Effector CD8-positive, alpha-beta T cell (primary cell): Measurements from ENCODE around the gene SDK1.

ENCODE experiments used
- DNase-seq: peaks from one replicate; lab custom pipeline; 2025; lab: John Stamatoyannopoulos, UW

SDK1 gene

DNA sequence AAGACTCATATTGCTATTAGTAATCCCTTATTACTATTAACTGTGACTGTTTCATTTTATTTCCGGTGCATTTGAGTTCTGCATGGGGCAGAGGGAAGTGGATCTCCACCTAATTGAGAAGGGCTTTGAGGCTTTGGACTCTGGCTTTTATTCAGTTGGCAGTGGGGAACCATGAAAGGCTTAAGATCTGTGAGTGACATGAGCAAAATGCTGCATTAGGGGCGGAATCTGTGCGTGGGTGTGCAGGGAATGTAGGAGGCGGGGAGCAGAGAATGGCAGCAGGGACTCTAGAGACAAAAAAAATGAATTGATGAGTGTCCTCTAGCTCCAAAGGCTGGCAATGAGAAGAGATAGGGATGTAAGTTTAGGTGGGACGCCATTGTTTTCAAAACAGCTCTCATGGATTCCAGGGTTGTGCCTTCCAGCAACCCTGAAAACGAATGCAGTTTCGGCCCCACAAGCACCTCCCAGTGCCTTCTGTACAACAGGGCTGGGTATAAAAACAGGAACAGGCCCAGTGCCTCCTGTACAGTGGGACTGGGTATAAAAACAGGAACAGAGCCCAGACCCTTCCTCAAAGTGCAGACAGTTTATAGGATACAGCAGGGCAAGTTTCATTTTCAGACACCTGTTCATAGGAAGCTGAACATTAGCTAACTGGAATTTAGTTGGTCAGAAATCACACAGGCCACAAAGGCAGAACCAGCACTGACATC is 717.7 kb downstream of the SDK1 start:
- no peak for DNase-seq

DNA sequence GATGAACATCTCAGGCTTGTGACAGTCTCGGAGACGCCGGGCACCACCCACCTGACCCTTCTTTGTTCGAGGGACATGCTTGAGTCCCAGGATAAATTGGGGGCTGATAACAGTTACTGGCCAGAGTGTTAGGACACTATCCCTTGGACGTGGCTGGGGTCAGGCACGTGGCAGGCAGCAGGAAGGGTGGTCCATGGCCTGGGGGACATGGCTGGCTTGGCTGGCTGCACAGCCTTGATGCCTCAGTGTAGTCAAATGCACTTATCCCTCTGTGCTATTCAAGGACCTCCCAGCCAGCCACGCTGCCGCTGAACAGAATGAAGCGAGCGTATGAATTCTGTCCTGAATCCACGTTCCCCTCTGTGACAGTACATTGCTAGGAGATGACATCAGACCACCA is 719.0 kb downstream of the SDK1 start:
- DNase-seq, result no peak

DNA sequence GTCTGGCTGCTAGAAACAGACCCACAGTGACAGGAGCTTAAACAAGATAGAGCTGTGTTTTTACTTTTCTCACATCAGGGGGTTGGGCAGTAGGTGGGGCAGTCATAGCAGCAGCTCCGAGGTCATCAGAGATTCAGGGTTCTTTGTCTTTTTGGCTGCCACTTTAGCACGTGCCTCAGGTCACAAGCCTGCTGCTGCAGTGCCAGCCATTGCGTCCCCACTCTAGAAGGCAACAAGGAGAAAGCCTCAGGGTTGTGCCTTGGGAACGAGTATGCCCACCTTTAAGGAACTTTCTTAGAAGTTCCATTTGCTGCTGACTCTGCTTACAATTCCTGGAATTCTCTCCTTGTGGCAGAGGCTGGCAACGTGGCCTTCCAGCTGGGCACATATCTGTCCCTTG is 720.4 kb downstream of the SDK1 start:
- no peak for DNase-seq

DNA sequence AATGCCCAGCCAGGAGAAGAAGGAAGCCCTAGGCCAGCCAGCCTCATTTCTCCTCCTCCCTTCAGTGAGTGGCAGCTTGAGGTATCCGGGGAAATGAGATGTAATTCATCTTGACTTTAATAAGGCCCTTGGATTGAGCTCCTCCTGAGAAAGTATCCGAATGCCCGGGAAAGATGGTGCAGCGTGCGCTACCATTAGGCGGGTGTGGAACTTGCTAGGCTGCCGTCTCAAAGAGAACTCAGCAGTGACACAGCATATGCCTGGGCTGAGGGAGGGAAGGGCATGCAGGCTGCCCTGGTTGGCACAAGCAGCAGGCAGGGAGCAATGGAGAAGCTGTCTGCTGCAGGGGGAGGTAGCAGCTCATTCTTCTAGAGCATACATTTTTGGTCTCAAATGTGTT is 721.2 kb downstream of the SDK1 start:
- DNase-seq, result no peak

DNA sequence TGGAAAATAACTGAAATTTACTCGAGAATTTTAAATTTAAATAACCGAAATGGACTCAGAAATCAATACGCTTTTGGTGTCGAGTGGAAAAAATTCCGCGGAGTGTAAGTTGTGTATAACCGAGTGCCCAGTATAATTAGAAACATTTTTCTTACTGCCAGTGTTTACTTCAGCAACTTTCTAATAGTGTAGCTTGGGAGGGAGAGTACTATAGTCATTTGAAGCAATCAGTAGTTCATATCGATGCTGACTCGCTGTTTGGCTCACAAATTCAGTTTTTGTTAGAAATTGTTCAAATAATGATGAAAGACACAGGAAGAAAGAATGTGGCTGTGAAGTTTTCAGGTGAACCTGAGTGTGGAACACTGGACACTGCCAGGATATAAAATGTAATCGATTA is 722.5 kb downstream of the SDK1 start:
- no peak for DNase-seq

DNA sequence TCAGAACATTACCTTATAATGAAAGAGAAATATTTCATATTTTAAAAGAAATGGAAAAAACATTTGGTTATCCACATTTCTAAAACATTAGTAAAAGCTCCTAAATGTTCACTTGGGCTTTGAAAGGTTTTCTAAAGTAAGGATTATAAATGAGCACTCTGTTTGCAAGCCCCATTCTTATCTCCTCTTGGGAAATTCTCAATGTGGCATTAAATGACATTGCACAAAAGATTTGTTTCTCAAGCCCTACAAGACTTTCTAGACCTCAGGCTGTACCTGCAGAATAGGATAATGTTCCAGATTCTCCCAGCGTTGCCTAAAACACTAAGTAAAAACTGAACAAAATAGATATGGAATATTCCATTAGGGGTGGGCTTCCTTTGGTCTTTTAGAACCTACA is 723.1 kb downstream of the SDK1 start:
- DNase-seq, result no peak

DNA sequence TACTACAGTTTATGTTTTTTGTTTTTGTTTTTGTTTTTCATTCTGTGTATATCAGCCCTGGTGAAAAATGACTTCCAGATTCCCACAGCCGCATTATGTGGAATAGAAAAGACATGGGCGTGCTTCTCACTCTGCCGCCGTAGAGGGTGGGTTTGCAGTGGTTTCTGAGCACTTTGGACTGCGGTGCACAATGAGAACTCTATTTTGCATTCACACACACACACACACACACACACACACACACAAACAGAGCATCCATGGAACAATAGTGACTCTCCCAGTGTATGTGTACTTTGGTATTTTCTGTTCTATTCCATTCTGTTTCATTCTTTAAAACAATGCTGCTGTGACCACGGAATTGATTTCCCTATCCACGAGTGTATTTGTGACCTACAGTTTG is 723.8 kb downstream of the SDK1 start:
- DNase-seq, result no peak

DNA sequence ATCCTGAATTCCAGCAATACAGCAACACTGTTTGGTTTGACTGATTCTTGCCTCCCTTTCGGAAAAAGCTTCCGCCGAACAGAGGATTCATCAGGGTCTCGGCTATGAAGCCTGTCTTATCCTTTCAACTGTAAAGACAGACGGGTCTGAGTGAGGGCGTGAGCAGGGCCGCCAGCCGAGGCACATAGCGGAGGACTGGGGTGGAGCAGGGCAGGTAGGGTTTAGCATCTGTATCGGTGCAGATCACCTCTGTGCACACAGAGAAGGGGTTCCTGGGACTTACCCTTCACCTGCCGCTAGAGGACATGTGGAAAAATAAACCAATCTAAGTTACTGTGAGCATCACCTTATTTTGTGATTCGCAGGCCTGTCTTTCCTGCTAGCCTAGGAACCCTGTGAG is 724.2 kb downstream of the SDK1 start:
- DNase-seq, result no peak

DNA sequence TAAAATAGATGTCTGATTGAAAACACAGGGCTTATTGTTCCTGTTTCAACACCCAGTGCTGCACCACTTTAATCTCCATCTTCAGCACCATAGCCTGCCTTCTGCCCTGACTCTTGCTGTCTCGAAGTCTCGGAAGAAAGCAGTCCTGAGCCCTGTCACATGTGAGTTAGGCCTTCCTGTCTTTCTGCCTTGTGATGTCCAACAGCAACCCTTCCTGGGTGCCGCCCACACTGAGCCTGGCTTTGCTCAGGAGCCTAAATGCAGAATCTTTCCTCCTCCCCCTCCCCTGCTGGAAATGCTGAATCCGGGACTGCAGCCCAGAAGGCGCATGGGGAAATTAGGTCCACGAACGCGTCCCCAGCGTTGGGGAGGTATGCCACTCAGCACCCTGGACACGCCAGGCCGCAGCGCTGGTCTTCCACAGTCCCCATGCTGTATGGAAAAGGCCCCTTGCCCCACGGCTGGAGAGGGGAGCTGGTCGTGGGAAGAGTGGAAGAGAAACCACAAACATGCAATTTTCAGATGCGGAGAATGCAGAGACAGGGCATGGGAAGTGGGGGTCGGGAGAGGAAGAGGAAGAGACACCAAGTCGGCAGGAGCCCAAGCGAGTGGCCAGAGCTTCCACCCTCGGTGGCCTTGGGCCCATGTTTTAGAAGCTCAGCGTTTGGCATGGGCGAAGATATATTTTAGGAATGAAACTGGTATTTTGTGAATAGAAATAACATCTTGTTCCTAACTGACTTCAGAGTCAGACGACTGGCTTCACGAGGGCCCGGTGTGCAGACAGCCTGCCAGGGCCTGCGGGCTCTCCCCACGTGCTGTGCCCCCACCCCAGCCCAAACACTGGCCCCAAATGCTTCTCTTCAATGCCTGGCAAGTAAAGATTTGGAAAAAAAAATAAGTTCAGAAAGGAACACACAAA is 724.9 kb downstream of the SDK1 start:
- DNase-seq, result no peak

DNA sequence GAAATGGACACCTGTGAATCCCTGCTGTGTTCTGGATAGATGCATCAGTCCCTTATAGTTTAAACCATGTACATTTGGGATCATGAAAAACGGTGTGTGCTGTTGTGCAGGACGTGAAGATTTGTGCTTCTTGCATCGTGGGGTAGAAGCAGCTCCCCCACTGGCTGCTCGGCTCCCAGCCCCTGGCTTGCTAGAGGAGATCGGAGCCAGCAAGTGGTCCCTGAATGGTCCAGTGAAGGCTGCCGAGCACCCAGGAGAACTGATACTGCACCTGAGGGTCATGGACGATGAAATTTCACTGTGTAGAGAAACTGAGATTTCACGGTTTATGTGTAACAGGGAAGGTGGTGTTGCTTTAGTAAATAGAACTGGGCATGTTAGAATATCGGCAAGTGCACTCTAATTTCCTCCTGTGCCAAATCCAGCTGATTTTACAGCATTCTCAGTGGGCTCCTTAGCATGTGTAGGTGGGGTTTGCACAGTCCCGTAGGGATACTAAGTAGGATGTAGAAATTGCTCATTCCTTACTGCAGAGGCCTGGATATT is 726.0 kb downstream of the SDK1 start:
- DNase-seq, result no peak

DNA sequence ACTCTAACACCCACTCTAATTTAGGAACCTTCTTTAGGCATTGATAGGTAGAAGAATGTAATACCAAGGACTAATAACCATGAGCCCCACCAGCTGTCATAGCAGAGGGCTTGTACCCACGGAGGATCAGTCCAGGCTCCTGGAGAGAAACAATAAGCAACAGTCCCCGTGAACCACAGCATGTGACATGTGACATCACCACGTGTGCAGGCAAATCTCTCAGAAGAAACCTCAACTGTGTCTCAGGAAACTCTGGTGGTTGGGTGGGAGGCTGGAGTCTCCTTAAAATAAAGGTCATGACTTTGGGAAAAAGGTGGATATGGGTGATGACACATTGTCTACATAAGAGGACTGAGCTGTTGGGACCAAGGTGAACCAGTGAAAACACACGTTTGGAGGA is 727.2 kb downstream of the SDK1 start:
- no peak for DNase-seq

DNA sequence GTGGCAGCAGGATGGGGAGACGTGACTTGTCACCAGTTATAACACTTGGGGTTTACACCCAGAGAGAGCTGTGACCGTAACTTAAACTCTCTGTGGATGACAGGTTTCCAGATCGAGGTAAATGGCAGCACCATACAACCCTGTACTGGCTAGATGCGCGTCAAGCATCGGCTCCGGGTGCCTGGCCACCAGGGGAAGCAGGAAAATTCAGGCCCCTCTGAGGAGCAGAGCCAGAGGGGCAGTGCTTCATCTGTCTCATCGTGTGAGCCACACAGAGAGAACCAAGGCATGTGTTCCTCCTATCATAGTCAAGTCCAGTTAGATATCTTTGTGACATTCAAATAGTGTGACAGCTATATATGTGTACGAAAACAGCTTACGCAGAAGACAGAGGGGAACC is 728.9 kb downstream of the SDK1 start:
- no peak for DNase-seq

DNA sequence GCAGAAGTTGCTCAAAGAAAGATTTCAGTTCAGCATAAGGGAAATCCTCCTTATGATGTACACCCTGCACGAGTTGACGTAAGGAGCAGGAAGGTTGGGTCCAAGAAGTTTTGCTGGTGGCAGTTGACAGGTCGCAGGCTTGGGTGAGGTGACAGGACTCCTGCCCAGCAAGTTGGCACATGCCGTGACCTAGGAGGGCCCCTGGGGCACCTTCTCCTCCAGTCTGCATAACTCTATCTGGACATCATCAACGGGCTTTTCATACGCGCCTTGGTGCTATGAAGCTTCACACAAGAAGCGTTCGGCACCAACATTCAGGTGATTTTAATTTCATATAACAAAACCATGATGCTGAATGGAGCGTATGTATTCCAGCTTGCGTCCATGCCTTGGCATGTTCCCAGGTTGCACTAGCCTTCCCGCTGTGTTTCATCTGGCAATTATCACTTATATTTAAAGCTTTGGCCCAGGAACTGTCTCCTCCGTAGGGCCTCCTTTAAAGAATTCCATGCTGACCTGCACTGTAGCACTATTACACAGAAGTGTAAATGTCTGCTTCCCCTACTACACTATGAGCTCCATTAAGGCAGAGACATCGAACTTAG is 729.4 kb downstream of the SDK1 start:
- no peak for DNase-seq

DNA sequence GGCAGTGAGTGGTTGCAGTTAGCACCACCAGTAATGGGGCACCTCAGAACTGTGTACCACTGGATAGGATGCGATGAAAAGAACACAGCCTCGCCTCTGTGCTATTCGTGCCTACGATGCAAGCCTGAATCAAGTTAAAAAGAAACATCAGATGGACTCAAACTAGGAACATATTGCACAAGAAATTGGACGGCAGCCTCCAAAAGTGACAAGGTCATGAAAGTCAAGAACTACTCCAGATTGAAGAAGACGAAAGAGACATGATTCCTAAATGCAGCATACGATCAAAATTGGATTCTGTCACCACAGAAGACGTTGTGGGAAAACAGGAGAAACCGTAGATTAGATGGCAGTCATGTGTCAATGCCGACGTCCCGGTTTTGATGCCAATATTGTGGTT is 732.9 kb downstream of the SDK1 start:
- no peak for DNase-seq

DNA sequence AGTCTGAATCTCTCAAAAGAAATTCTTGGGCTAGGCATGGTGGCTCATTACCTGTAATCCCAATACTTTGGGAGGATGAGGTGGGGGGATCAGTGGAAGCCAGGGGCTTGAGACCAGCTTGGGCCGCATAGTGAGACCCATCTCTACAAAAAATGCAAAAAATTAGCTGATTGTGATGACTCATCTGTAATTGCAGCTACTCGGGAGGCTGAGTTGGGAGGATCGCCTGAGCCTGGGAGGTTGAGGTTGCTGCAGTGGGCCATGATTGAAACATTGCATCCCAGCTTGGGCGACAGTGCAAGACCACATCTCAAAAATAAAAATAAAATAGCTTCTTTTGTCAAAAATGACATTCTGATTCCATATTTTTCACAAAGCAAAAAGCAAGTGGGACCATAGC is 736.3 kb downstream of the SDK1 start:
- no peak for DNase-seq

DNA sequence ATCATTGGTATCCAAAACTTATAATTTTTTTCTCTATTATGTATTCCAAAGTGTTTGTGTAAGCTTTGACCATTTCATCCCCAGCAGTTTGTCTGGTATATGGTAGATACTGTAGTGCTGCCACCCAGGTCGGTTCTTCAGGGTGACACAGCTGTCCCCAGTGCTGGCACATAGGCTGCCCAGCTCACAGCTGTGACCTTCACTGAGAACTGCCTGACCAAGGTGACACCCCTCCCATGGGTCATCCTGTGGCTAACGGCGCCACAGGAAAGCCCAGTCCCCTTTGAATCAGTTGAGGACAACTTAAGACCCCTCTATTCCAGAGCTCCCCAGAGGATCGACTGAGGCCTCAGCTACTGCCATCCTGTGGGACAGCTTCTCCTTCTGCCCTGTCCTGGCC is 736.8 kb downstream of the SDK1 start:
- DNase-seq, result no peak

DNA sequence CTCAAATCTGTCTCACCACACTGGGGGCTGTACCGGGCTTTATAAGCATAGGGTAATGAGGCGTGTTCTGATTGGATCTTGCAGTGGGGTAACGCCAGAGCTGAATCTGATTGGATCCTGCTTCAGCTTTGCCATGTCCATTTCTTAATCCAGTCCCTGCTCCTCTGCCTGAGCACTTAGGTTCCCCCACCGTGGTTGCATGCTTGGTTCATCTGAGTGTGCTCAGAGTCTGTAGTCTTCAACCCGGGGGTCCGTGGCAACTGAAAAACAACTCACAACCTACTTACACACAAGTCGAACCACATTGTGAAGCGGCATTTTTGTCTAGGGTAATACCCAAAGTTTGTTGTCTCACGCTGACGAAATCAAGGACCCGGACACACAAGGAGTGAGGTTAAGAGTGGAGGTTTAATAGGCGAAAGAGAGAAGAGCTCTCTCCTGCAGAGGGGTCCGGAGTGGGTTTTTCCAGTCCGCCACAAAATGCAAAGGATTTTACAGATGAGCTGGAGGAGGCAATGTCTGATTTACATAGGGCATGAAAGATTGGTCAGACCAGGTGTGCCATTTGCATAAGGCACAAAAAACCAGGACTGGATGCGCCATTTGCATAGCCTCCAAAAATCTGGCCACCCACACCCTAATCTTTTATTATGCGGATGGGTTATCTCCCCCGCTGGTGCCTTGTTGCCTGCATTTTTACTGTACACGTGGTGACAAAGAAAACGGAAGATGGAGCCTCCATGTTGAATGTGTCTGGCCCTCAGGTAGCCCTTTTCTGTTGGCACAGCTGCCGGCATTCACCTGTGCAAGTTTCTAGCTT is 739.3 kb downstream of the SDK1 start:
- no peak for DNase-seq

DNA sequence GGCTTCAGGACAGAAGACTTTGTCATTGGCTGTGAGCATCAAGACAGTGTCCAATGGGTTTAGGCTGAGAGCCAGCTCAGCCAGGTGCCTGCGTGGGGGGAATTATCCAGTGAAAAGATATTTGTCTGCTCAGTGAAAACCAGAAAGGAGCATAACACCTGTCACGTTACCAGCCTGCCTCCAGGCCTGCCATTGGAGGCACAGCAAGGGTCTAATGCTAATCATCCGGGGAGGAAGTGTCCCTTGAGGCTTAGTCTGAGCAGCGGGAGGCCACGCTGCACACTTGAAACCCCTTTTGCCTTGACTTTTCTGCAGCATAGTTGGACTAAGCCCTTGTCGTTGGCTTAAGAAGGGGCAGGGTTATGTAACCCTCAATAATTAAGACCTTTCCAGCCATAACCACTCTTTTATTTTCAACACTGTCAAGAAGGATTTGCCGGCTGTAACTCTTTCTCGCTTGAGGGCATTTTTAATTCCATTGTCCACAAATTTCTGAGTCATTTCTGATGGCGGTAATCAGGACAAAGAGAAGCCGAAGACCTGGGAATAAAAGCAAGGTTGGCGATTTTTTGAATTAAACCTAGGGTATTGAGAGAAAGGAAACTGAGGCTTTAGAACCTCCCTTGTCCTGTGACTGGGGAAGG is 741.5 kb downstream of the SDK1 start:
- DNase-seq, result no peak

DNA sequence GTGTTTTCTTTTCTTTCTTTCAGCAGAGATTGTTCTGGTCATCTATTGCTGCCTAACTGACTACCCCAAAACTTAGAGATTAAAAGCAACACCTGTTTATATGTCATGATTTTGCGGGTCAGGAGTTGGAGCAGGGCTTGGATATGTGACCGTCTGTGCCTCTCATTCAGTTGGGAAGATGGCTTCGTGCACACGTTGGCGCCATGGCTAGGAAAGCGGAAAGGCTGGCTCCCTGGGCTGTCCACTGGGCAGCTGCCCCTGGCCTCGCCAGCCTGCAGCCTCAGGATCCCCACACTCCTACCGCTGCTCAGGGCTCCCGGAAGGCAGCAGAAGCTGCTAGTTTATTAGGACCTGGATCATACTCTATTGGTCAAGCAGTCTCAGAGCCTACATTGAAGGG is 742.9 kb downstream of the SDK1 start:
- DNase-seq, result no peak

DNA sequence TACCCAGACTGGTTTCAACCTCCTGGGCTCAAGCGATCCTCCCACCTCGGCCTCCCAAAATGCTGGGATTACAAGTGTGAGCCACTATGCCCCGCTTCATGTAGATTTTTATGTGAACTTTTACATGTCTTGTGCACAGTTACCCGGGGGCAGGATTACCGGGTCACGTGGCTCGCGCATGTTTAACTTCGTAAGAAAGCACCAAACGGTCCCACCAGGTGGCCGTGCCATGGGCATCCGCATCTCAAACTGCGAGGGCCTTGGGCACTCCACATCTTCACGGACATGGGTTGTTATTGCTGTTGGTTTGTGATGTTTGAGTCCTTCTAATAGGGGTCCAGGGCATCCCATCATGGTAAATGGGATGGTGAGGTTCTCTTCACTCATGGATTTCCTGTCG is 744.4 kb downstream of the SDK1 start:
- DNase-seq, result no peak

DNA sequence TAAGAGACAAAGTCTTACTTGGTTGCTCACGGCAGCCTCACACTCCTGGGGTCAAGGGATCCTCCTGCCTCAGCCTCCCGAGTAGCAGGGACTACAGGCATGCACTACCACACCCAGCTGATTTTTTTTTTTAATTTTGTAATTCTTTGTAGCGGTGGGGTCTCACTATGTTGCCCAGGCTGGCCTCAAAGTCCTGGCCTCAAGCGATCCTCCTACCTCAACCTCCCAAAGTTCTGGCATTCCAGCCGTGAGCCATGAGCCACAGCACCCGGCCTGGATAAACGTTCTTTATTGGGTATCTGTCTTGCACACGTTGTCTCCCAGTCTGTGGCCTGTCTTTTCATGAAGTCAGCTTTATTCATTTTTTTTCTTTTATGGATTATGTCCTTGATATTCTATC is 744.9 kb downstream of the SDK1 start:
- DNase-seq, result no peak
